Natural killer cell (primary cell): ENCODE data around the gene HRK. TPM values are rescaled to one million over a fixed set of nuclear protein-coding genes. Genes with fewer than 3 reads are reported as not detected.

Source experiments
- ATAC-seq, 3 donors: fragments of 150-1000 bp in 2 of 3; fragments of 200-7000 bp in 1 of 3; cut with Tn5 transposase; 1 replicate in 1 of 3; 2 replicates in 2 of 3; pipeline ENCODE4 v1.10.0; 2021; ENCODE audit warnings: mild to moderate bottlenecking in 2 of 3, moderate library complexity in 2 of 3
- DNase-seq, 2 donors: peaks; one replicate each; pipeline versions ENCODE4 v3.0.0 to v3.0.0-alpha.2; 2013 to 2021; ENCODE audit warnings: mixed read lengths in 1 of 2
- H3K27ac ChIP-seq: one replicate; pipeline ENCODE4 v1.5.1; 2013; ENCODE audit warnings: mild to moderate bottlenecking, low read length
- H3K27me3 ChIP-seq: one replicate; pipeline ENCODE4 v1.6.1; 2013; ENCODE audit warnings: low read length; ENCODE audit not compliant: control insufficient read depth, insufficient read depth
- H3K36me3 ChIP-seq: one replicate; pipeline ENCODE4 v1.6.1; 2013; ENCODE audit warnings: low read length; ENCODE audit not compliant: control insufficient read depth, insufficient read depth
- H3K4me1 ChIP-seq: one replicate; pipeline ENCODE4 v1.6.1; 2013; ENCODE audit warnings: low read length; ENCODE audit not compliant: control insufficient read depth, insufficient read depth
- H3K4me3 ChIP-seq: one replicate; pipeline ENCODE4 v1.5.1; 2013; ENCODE audit warnings: low read length
- H3K9me3 ChIP-seq: one replicate; pipeline ENCODE4 v1.6.1; 2013; ENCODE audit warnings: low read length; ENCODE audit not compliant: control insufficient read depth, insufficient read depth
- H3K27ac Mint-ChIP-seq, 2 donors: one replicate each; pipeline ENCODE4 v1.8.0; 2022; ENCODE audit warnings: mild to moderate bottlenecking in 2 of 2, mixed read lengths in 2 of 2, moderate library complexity in 1 of 2
- H3K27me3 Mint-ChIP-seq, 2 donors: one replicate each; pipeline ENCODE4 v1.8.0; 2022; ENCODE audit warnings: low read depth in 2 of 2, mixed read lengths in 2 of 2
- H3K36me3 Mint-ChIP-seq: one replicate; pipeline ENCODE4 v1.8.0; 2022; ENCODE audit warnings: mixed read lengths
- H3K4me1 Mint-ChIP-seq, 2 donors: one replicate each; pipeline ENCODE4 v1.8.0; 2022; ENCODE audit warnings: mixed read lengths in 2 of 2
- H3K4me3 Mint-ChIP-seq: one replicate; pipeline ENCODE4 v1.8.0; 2022; ENCODE audit warnings: mild to moderate bottlenecking, moderate library complexity, mixed read lengths
- H3K9me3 Mint-ChIP-seq, 2 donors: one replicate each; pipeline ENCODE4 v1.8.0; 2022; ENCODE audit warnings: mixed read lengths in 2 of 2
- WGBS: methylation state at CpG from one replicate; pipeline ENCODE4 v1.1.7; 2013; ENCODE audit warnings: missing lambda C conversion rate; ENCODE audit not compliant: insufficient coverage; 5-methylcytosine and 5-hydroxymethylcytosine counted together
- intact Hi-C: fragments of 100-400 bp; cut with micrococcal nuclease; formaldehyde crosslinking; loops from one replicate; pipeline ENCODE4 v1.14.2; 2022
- total RNA-seq, 4 donors: library from RNA; stranded (reverse); fragments of 120-200 nt in 1 of 4; gene quantifications; one replicate each; pipeline versions ENCODE4 v1.2.3 to v1.2.4, GENCODE V29; 2013 to 2022
- TF ChIP-seq, protein P1 (sequence below): fragments of 200-600 bp; IDR thresholded peaks from one replicate; pipeline ENCODE4 v1.8.0; 2022; ENCODE audit warnings: antibody characterized with exemption

HRK gene
- total RNA-seq, 3 donors from 2014 or later (not counting 1 experiment from before 2014, with no cell fraction given), result 0.15 TPM; not detected in 2

DNA sequence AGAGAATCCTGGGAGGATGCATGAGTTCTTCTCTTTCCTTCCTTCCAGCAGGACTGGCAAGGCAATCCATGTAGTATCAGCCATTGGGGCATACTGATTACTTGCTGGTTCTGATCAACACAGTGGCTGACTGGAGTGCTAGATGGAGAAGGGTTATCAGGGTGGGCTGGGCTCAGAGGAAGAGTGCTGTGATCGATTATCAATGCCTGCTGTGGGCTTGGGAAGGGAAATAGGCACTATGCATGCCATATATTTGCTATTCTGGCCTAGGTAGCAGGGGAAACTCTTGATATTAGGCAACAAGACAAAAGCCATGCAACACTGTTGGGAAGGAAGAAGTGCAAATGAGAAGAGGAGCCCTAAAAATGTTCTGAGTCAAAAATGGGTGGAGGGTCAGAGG lies 45.8 kb downstream of the HRK start:
- ATAC-seq (no peak), DNase-seq (no peak)
- Mint-ChIP-seq H3K4me1 (peaks cover 0 to 5% of the 10 kb centered on the region in 2 donors), H3K27ac (no peak overlapping the region), H3K27me3 (no peaks in the 10 kb centered on the region), H3K9me3 (no peaks in the 10 kb centered on the region), H3K4me3 (no peak overlapping the region), H3K36me3 (no peaks in the 10 kb centered on the region)
- Histone ChIP-seq H3K4me1 (no peaks in the 10 kb centered on the region), H3K27me3 (no peaks in the 10 kb centered on the region), H3K36me3 (no peaks in the 10 kb centered on the region), H3K9me3 (no peaks in the 10 kb centered on the region), H3K27ac (no peak overlapping the region), H3K4me3 (no peak overlapping the region)
- 90% methylated on average over 1 of the region's 1 CpG for WGBS
- intact Hi-C loops, result no loop called here
- TF ChIP-seq, protein P1, sequence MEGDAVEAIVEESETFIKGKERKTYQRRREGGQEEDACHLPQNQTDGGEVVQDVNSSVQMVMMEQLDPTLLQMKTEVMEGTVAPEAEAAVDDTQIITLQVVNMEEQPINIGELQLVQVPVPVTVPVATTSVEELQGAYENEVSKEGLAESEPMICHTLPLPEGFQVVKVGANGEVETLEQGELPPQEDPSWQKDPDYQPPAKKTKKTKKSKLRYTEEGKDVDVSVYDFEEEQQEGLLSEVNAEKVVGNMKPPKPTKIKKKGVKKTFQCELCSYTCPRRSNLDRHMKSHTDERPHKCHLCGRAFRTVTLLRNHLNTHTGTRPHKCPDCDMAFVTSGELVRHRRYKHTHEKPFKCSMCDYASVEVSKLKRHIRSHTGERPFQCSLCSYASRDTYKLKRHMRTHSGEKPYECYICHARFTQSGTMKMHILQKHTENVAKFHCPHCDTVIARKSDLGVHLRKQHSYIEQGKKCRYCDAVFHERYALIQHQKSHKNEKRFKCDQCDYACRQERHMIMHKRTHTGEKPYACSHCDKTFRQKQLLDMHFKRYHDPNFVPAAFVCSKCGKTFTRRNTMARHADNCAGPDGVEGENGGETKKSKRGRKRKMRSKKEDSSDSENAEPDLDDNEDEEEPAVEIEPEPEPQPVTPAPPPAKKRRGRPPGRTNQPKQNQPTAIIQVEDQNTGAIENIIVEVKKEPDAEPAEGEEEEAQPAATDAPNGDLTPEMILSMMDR, result no peak

DNA sequence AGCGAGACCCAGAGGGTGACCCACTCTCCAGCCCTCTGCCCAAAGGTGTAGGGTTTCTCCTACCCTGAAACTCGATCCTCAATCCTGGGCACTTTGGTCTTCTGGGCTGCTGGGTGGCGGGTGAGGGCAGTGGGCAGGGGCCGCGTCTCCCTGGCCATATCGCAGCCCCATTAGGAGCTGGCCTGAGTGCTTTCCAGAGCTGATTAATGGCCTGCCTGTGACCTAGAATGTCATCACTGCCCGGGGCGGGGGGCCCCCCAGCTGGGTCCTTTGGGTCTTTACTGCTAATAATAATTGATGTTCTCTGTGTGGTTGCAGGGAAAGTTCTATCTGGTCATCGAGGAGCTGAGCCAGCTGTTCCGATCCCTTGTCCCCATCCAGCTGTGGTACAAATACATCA lies 47.8 kb downstream of the HRK start:
- H3K27ac Mint-ChIP-seq, result no peak overlapping the region
- Histone ChIP-seq H3K27me3 (no peaks in the 10 kb centered on the region), H3K9me3 (no peaks in the 10 kb centered on the region), H3K4me3 (no peak overlapping the region), H3K4me1 (no peaks in the 10 kb centered on the region), H3K27ac (no peak overlapping the region), H3K36me3 (no peaks in the 10 kb centered on the region)
- TF ChIP-seq, protein P1, result no peak
- no peak overlapping the region for H3K4me3 Mint-ChIP-seq
- intact Hi-C loops, result no loop called here
- H3K9me3 Mint-ChIP-seq, result no peaks in the 10 kb centered on the region
- no peak for ATAC-seq
- DNase-seq, result no peak
- WGBS, result 92% methylated on average over 10 of the region's 10 CpGs
- H3K27me3 Mint-ChIP-seq, result peaks cover 0 to 3% of the 10 kb centered on the region in 2 donors
- H3K4me1 Mint-ChIP-seq, result no peaks in the 10 kb centered on the region
- H3K36me3 Mint-ChIP-seq, result no peaks in the 10 kb centered on the region

DNA sequence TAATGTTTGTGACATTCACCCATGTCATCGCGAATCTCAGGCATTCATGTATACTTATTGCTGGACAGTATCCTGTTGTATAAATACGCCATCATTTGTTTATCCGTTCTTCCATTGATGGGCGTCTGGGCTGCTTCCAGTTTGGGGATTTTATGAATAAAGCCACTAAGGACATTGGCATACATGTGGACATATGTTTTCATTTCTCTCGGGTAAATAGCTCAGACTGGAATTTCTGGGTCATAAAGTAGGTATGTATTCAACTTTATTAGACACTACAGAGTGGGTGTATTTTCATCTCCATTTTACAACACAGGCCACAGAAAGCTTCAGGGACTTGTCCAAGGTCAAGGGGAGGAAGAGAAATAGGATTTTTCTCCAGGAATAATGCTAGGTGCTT lies 48.9 kb downstream of the HRK start:
- WGBS, result 98% methylated on average over 5 of the region's 6 CpGs
- DNase-seq, result no peak
- Histone ChIP-seq H3K4me1 (no peaks in the 10 kb centered on the region), H3K36me3 (no peaks in the 10 kb centered on the region), H3K27ac (no peak overlapping the region), H3K9me3 (no peaks in the 10 kb centered on the region), H3K27me3 (no peaks in the 10 kb centered on the region), H3K4me3 (no peak overlapping the region)
- ATAC-seq, result no peak
- H3K9me3 Mint-ChIP-seq, result no peaks in the 10 kb centered on the region
- TF ChIP-seq, protein P1, result no peak
- no peak overlapping the region for H3K27ac Mint-ChIP-seq
- H3K36me3 Mint-ChIP-seq, result no peaks in the 10 kb centered on the region
- no peaks in the 10 kb centered on the region for H3K4me1 Mint-ChIP-seq
- intact Hi-C loops, result no loop called here
- peaks cover 0 to 3% of the 10 kb centered on the region in 2 donors for H3K27me3 Mint-ChIP-seq
- no peak overlapping the region for H3K4me3 Mint-ChIP-seq

DNA sequence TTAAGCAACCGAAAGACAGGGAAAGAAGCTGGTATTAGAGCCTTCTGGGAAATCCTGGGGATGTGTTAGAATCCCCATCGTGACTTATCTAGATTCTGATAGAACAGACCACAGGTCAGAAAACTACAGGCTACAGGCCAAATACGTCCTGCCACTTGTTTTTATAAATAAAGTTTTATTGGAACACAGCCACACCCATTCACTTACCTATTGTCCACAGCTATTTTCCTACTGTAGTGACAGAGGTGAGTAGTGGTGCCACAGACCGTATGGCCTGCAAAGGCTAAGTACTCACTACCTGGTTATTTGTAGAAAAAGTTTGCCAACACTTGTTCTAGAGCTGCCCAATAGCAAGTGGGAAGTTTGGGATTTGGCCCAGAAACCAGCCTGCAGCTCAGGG lies 53.8 kb downstream of the HRK start:
- no peaks in the 10 kb centered on the region for H3K36me3 ChIP-seq
- no peak overlapping the region for H3K27ac Mint-ChIP-seq
- intact Hi-C loops, result no loop called here

More for the DNA sequence above, 53.8 kb downstream of the HRK start:
- Histone ChIP-seq H3K27me3 (no peaks in the 10 kb centered on the region), H3K9me3 (no peaks in the 10 kb centered on the region), H3K27ac (no peak overlapping the region), H3K4me3 (no peak overlapping the region), H3K4me1 (no peaks in the 10 kb centered on the region)
- DNase-seq, result no peak
- TF ChIP-seq, protein P1, result no peak
- Mint-ChIP-seq H3K4me1 (no peaks in the 10 kb centered on the region), H3K9me3 (no peaks in the 10 kb centered on the region), H3K4me3 (no peak overlapping the region), H3K36me3 (no peaks in the 10 kb centered on the region), H3K27me3 (peaks cover 0 to 7% of the 10 kb centered on the region in 2 donors)
- ATAC-seq, result no peak
- WGBS, result 95% methylated on average over 3 of the region's 4 CpGs
